Body of pancreas (tissue), 4 donors: ENCODE data around the gene LYAR. TPM values are rescaled to one million over a fixed set of nuclear protein-coding genes. Genes with fewer than 3 reads are reported as not detected.

ENCODE experiments used
- ATAC-seq: fragments of 150-250 bp; one replicate; pipeline ENCODE4 v1.9.1; 2016
- DNase-seq, 4 donors: peaks; one replicate each; pipeline ENCODE4 v3.0.0-alpha.2; 2019
- H3K27ac ChIP-seq, 4 donors: fragments of 200-600 bp; sonication (generic); 1 replicate in 3 of 4; 2 replicates in 1 of 4; pipeline versions ENCODE4 v1.5.1 to v1.6.1; 2016 to 2019; ENCODE audit warnings: mild to moderate bottlenecking in 1 of 4, mixed read lengths in 1 of 4, moderate library complexity in 1 of 4
- H3K27me3 ChIP-seq, 2 donors: fragments of 200-600 bp; sonication (generic); one replicate each; pipeline ENCODE4 v1.6.0; 2016; ENCODE audit warnings: mild to moderate bottlenecking in 1 of 2
- H3K36me3 ChIP-seq, 2 donors: fragments of 200-600 bp; sonication (generic); replicated peaks in 1 of 2; 2 replicates each; pipeline ENCODE4 v1.5.1; 2016; ENCODE audit warnings: low read depth in 2 of 2; ENCODE audit not compliant: insufficient read depth in 1 of 2
- H3K4me1 ChIP-seq: fragments of 200-600 bp; sonication (generic); one replicate; pipeline ENCODE4 v1.6.0; 2016
- H3K4me3 ChIP-seq, 2 donors: fragments of 200-600 bp; sonication (generic); 1 replicate in 1 of 2; 2 replicates in 1 of 2; pipeline ENCODE4 v1.5.1; 2016 to 2019
- H3K9me3 ChIP-seq, 3 donors: fragments of 200-600 bp; sonication (generic); 1 replicate in 2 of 3; 2 replicates in 1 of 3; pipeline ENCODE4 v1.5.1; 2016
- CTCF ChIP-seq, 7 experiments: fragments of 450-650 bp in 4 of 7; fragments of 200-600 bp in 3 of 7; sonication (generic) in 3 of 7; IDR thresholded peaks; one replicate each; pipeline ENCODE4 v1.5.1; 2016 to 2019; ENCODE audit warnings: antibody characterized with exemption in 7 of 7
- POLR2A ChIP-seq, 3 donors: fragments of 450-650 bp; IDR thresholded peaks; one replicate each; pipeline ENCODE4 v1.6.1; 2016; ENCODE audit warnings: antibody characterized with exemption in 3 of 3, mild to moderate bottlenecking in 2 of 3
- WGBS, 2 donors: methylation state at CpG; one replicate each; pipeline ENCODE4 v1.1.5; 2017; 5-methylcytosine and 5-hydroxymethylcytosine counted together
- intact Hi-C: fragments of 100-400 bp; cut with DNase I; formaldehyde crosslinking; loops from one replicate; pipeline ENCODE4 v1.15.1; 2023
- total RNA-seq, 2 donors: library from RNA; depleted of rRNA; stranded (reverse); fragments of >200 nt; gene quantifications; one replicate each; pipeline ENCODE4 v1.1.0, GENCODE V29; 2016

LYAR gene, protein sequence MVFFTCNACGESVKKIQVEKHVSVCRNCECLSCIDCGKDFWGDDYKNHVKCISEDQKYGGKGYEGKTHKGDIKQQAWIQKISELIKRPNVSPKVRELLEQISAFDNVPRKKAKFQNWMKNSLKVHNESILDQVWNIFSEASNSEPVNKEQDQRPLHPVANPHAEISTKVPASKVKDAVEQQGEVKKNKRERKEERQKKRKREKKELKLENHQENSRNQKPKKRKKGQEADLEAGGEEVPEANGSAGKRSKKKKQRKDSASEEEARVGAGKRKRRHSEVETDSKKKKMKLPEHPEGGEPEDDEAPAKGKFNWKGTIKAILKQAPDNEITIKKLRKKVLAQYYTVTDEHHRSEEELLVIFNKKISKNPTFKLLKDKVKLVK
- total RNA-seq = 10 to 100 TPM in 1 of 2 donors, 1 to 10 TPM in 1; 7.6 to 12.5 TPM

DNA sequence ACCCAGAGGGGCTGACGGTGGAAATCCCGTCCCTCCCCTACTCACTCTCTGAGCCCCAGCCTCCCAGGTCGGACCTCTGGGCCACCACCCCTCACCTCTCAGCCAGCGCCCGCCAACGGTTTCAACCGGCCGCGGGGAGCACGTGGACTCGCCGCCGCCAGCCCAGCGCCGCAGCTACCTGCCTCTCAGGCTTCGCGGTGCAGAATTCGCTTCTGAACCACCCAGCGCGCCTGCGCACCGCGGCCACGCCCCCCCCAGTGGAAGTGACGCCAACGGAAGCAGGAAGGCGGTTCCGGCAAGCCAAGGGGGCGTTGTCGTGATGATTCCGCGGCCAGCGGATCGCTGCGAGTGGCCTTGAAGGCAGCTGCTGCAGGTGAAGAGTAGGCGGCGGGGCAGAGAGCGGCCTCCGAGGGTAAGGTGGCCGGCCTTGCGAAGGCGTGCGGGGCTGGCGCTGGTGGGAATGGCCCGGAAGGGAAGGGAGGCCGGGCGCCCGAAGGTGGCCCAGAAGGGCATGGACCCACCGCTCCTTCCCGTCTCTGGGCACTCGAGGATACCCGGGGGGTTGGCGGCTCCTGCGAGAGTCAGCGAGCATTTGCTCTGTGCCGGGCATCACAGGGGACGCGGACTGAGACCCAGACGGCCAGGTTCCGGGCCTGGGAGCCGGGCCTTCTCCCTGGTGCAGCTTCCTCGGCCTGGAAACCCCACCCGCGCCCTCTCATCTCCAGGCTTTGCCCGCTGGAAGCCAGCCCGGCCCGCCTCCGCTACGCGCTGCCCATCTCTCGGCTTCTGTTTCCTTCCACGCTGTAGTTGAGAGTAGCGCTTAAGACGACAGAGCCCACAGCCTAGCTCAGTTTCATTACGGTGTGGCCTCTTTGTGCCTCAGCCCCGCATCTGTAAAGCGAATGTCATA is at the start of gene LYAR, which contains the start of gene ZBTB49:
Gene LYAR, minus strand, starts transcription at position 214 of the 910 bp plus-strand sequence. CDS start 6,412 bp downstream, outside the sequence.
Gene ZBTB49, plus strand, starts transcription at position 311 of the 910 bp plus-strand sequence. CDS start 9,695 bp downstream, outside the sequence.
- Histone ChIP-seq H3K27ac (peak within 1 kb of the TSS; percentile 78 to 90 (median 82)), H3K4me1 (peaks cover 24% of the 10 kb centered on the region), H3K27me3 (no peaks in the 10 kb centered on the region), H3K9me3 (no peaks in the 10 kb centered on the region), H3K36me3 (no peaks in the 10 kb centered on the region), H3K4me3 (peak within 1 kb of the TSS; percentile 74 to 79)
- WGBS, 2 donors = 0 to 1% methylated on average over 23 to 77 of the region's 77 CpGs
- ATAC-seq (peak; percentile 98), DNase-seq (peak; percentile 95 to 97 (median 96))
- intact Hi-C loops = no loop called here
- TF ChIP-seq CTCF (IDR thresholded peaks at IDR 0.05) (no peak), POLR2A (IDR thresholded peaks at IDR 0.05) (peak; percentile 55 to 82 (median 77))

DNA sequence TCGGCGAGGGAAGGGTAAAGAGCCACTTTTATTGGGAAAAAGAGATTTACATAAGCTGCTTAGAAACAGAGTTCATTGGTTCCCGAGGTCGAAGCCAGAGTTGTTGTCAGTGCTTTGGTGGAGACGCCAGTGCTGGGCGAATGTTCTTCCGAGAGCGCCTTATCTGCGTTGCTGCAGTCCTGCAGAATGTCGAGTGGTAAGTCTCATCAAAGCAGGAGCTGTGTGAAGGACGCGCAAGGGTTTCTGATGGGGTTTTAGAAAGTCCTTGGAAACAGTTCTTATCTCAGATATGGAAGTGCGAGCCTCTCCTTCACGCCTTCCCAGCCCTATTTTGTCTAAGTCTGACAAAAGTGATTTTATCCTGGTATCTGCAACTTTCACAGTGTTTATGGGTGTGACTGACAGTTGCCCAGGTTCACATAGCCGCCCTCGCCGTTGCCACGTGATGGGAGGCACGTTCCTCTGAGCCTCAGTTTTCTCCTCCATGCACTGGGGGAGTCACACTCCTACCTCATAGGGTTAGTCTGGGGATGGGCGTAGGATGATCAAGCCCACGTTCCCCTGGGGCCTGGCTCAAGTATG is 49.6 kb upstream of the LYAR start:
- Histone ChIP-seq H3K4me1 (no peaks in the 10 kb centered on the region), H3K27me3 (no peaks in the 10 kb centered on the region), H3K4me3 (no peak overlapping the region), H3K9me3 (no peaks in the 10 kb centered on the region), H3K36me3 (no peaks in the 10 kb centered on the region), H3K27ac (no peak overlapping the region)
- DNase-seq = no peak
- no peak for ATAC-seq
- intact Hi-C loops = no loop called here
- no peak for TF ChIP-seq CTCF (IDR thresholded peaks at IDR 0.05)
- no peak for TF ChIP-seq POLR2A (IDR thresholded peaks at IDR 0.05)
- WGBS, 2 donors = 30 to 49% methylated on average over 19 to 21 of the region's 21 CpGs

GRCh38 chr4:4338210-4339001 is 48.5 kb upstream of the LYAR start:
- DNase-seq (no peak), ATAC-seq (no peak)
- no peaks in the 10 kb centered on the region for H3K36me3 ChIP-seq
- no peaks in the 10 kb centered on the region for H3K27me3 ChIP-seq
- H3K27ac ChIP-seq = no peak overlapping the region
- H3K9me3 ChIP-seq = no peaks in the 10 kb centered on the region
- WGBS, 2 donors = 43 to 46% methylated on average over 9 to 11 of the region's 11 CpGs
- H3K4me1 ChIP-seq = no peaks in the 10 kb centered on the region
- no peak overlapping the region for H3K4me3 ChIP-seq
- intact Hi-C loops = no loop called here
- no peak for TF ChIP-seq CTCF (IDR thresholded peaks at IDR 0.05)

- DNase-seq = peak; percentile 74 to 82 (median 78)
- H3K9me3 ChIP-seq = no peaks in the 10 kb centered on the region
- WGBS, 2 donors = 43 to 45% methylated on average over 21 of the region's 21 CpGs
- intact Hi-C loops = loop anchor here (5.0 kb wide), 1 partner anchor 73 kb away; no protein-coding TSS in a partner anchor
- no peaks in the 10 kb centered on the region for H3K4me1 ChIP-seq
- no peaks in the 10 kb centered on the region for H3K36me3 ChIP-seq
- peak; percentile 72 for ATAC-seq
- no peak overlapping the region for H3K27ac ChIP-seq
- peak; percentile 66 to 80 (median 76) for TF ChIP-seq CTCF (IDR thresholded peaks at IDR 0.05)
- TF ChIP-seq POLR2A (IDR thresholded peaks at IDR 0.05) = no peak
- no peaks in the 10 kb centered on the region for H3K27me3 ChIP-seq
- no peak overlapping the region for H3K4me3 ChIP-seq
Measured at GRCh38 chr4:4334798-4335520, 45.0 kb upstream of the LYAR start.
